Endothelial cell (in vitro differentiated cells): ENCODE measurements around the gene TXNL4A. TPM values are rescaled to one million over a fixed set of nuclear protein-coding genes. Genes with fewer than 3 reads are reported as not detected.
A peak's percentile ranks its signal among the peaks of the same experiment; 100 is the strongest.

Experiments used
- DNase-seq: peaks from one replicate; pipeline ENCODE4 v3.0.0; 2021; ENCODE audit warnings: low spot score
- H3K27ac Mint-ChIP-seq: one replicate; pipeline ENCODE4 v1.8.0; 2021; ENCODE audit warnings: mixed read lengths, inconsistent platforms; ENCODE audit not compliant: unreplicated experiment
- H3K27me3 Mint-ChIP-seq: one replicate; pipeline ENCODE4 v1.8.0; 2021; ENCODE audit warnings: mild to moderate bottlenecking, moderate library complexity, mixed read lengths, inconsistent platforms; ENCODE audit not compliant: unreplicated experiment
- H3K36me3 Mint-ChIP-seq: one replicate; pipeline ENCODE4 v1.8.0; 2021; ENCODE audit warnings: mild to moderate bottlenecking, low read depth, mixed read lengths, inconsistent platforms; ENCODE audit not compliant: unreplicated experiment
- H3K4me1 Mint-ChIP-seq: one replicate; pipeline ENCODE4 v1.8.0; 2021; ENCODE audit warnings: mild to moderate bottlenecking, mixed read lengths, inconsistent platforms; ENCODE audit not compliant: unreplicated experiment
- H3K4me3 Mint-ChIP-seq: one replicate; pipeline ENCODE4 v1.8.0; 2021; ENCODE audit warnings: mild to moderate bottlenecking, mixed read lengths, inconsistent platforms; ENCODE audit not compliant: unreplicated experiment
- H3K9me3 Mint-ChIP-seq: one replicate; pipeline ENCODE4 v1.8.0; 2021; ENCODE audit warnings: mixed read lengths, inconsistent platforms; ENCODE audit not compliant: unreplicated experiment
- CTCF ChIP-seq: fragments of 200-600 bp; sonication (generic); IDR thresholded peaks from one replicate; pipeline ENCODE4 v1.5.0; 2021; ENCODE audit warnings: antibody characterized with exemption; ENCODE audit not compliant: unreplicated experiment
- total RNA-seq: library from RNA; stranded (reverse); fragmentation: NEBNext Ultra II Directional; extraction: Animal tissue kit (Norgen Biotek cat#: 25700); gene quantifications from one replicate; pipeline ENCODE4 v1.2.1, GENCODE V29; 2021; ENCODE audit not compliant: unreplicated experiment

The TXNL4A gene
- total RNA-seq, 1 donor from 2014 or later, result 86.8 TPM

GRCh38 chr18:79942786-79943607 is 45.4 kb downstream of the TXNL4A start:
- Mint-ChIP-seq H3K27ac (no peak overlapping the region), H3K4me3 (no peak overlapping the region), H3K4me1 (peaks cover 4% of the 10 kb centered on the region), H3K9me3 (no peaks in the 10 kb centered on the region), H3K36me3 (peaks cover 26% of the 10 kb centered on the region), H3K27me3 (peaks cover 8% of the 10 kb centered on the region)
- no peak for DNase-seq
- no peak for TF ChIP-seq CTCF

DNA sequence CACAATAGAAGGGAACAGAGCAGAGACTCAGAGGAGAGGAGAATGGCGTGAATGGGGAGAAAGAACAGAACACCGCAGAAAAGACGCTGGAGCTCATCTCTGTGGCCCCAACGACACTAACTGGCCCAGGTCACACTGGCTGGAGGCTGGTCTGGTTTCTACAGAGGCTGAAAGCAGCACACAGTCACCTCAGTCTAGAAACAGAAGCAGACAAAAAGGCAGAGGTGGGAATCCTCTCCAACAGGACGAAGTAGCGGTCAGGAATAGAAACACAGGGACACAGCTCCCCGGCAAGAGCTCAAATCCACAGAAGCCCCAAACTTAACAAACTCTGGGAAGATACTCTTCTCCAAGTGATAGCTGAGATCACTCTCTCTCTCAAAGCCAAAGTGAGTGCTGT is 46.2 kb downstream of the TXNL4A start:
- H3K4me1 Mint-ChIP-seq, result peaks cover 4% of the 10 kb centered on the region
- H3K36me3 Mint-ChIP-seq, result peaks cover 26% of the 10 kb centered on the region
- no peak for TF ChIP-seq CTCF
- no peak for DNase-seq
- H3K4me3 Mint-ChIP-seq, result peak overlapping the region; percentile 0
- H3K9me3 Mint-ChIP-seq, result no peaks in the 10 kb centered on the region
- peaks cover 8% of the 10 kb centered on the region for H3K27me3 Mint-ChIP-seq
- H3K27ac Mint-ChIP-seq, result no peak overlapping the region

DNA sequence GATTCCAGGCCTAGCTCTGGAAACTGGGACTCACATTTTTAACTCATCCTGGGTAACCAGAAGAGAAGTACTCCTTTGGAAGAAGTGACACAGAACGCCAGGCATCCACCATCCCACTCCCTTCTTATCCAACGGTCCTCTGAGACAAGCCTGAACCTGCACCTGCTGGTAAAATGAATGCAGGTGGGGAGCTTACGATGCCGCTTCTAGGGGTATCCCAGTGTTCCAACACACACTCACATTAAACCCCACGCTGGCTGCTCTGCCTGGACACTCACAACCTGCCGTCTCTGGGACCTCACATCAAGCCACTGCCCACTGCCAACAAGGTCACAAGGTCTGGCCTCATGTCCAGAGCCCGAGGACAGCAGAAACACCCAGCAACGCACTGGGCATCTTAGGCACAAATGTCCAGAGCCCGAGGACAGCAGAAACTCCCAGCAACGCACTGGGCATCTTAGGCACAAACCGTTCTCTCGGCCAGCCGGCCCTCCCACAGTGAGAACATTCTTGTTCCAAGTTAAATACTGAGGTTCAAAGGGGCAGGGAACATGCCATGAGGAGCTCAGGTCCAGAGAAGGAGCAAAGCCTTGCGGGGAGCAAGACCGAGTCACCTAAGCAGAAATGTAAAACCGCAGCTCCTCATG is 46.8 kb downstream of the TXNL4A start:
- H3K27ac Mint-ChIP-seq, result no peak overlapping the region
- DNase-seq, result no peak

GRCh38 chr18:79940814-79941472 is 47.4 kb downstream of the TXNL4A start:
- Mint-ChIP-seq H3K27ac (no peak overlapping the region), H3K4me3 (no peak overlapping the region), H3K4me1 (peaks cover 6% of the 10 kb centered on the region), H3K36me3 (peaks cover 31% of the 10 kb centered on the region), H3K9me3 (no peaks in the 10 kb centered on the region), H3K27me3 (peaks cover 5% of the 10 kb centered on the region)
- TF ChIP-seq CTCF, result no peak
- no peak for DNase-seq

More for the DNA sequence above, 46.8 kb downstream of the TXNL4A start:
- H3K27me3 Mint-ChIP-seq, result peaks cover 8% of the 10 kb centered on the region
- peaks cover 4% of the 10 kb centered on the region for H3K4me1 Mint-ChIP-seq
- H3K4me3 Mint-ChIP-seq, result peak overlapping the region; percentile 0
- peaks cover 27% of the 10 kb centered on the region for H3K36me3 Mint-ChIP-seq
- no peak for TF ChIP-seq CTCF
- no peaks in the 10 kb centered on the region for H3K9me3 Mint-ChIP-seq
